Astrocyte (in vitro differentiated cells and primary cell): ENCODE results near the gene GPR137.

Experiments
- EZH2 ChIP-seq: IDR thresholded peaks from 2 replicates; pipeline ENCODE4 v1.6.1; 2012; ENCODE audit warnings: mild to moderate bottlenecking, low read length, inconsistent platforms; ENCODE audit not compliant: insufficient read depth
- TF ChIP-seq, protein P1 (sequence below): IDR thresholded peaks from 2 replicates; pipeline ENCODE4 v1.5.1; 2011; ENCODE audit warnings: low read depth, mild to moderate bottlenecking, inconsistent platforms, low read length, moderate library complexity; ENCODE audit not compliant: insufficient read depth

DNA sequence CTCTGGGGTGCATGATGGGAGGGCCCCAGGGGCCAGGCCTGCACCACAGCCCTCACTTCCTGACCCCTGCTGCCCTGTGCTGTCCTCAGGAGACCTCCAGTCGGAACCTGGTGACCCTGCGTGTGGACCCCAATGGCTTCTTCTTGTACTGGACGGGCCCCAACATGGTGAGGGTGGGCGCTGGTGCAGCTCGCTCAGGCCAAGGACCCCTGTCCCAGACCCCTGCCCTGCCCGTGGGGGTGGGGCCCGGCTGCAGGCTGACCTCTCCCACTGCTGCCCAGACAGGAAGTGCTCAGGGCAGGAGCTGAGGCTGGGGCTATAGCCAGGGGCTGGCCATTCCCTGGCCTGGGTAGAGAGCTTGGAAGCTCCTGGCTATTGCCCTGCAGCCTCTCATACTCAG, 31.3 kb upstream of the GPR137 start:
- TF ChIP-seq, protein P1, sequence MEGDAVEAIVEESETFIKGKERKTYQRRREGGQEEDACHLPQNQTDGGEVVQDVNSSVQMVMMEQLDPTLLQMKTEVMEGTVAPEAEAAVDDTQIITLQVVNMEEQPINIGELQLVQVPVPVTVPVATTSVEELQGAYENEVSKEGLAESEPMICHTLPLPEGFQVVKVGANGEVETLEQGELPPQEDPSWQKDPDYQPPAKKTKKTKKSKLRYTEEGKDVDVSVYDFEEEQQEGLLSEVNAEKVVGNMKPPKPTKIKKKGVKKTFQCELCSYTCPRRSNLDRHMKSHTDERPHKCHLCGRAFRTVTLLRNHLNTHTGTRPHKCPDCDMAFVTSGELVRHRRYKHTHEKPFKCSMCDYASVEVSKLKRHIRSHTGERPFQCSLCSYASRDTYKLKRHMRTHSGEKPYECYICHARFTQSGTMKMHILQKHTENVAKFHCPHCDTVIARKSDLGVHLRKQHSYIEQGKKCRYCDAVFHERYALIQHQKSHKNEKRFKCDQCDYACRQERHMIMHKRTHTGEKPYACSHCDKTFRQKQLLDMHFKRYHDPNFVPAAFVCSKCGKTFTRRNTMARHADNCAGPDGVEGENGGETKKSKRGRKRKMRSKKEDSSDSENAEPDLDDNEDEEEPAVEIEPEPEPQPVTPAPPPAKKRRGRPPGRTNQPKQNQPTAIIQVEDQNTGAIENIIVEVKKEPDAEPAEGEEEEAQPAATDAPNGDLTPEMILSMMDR, result no peak
- no peak for TF ChIP-seq EZH2
